Pancreas (tissue), 10 donors: ENCODE data around the gene HMG20B. TPM values are rescaled to one million over a fixed set of nuclear protein-coding genes. Genes with fewer than 3 reads are reported as not detected.

Experiments used
- ATAC-seq, 4 donors: fragments of 200-7000 bp; cut with Tn5 transposase; one replicate each; pipeline versions ENCODE4 v1.8.0 to v1.9.1; 2020; ENCODE audit warnings: mild to moderate bottlenecking in 4 of 4, moderate library complexity in 4 of 4
- DNase-seq, 6 donors: peaks; one replicate each; pipeline ENCODE4 v3.0.0-alpha.2; 2020
- FAIRE-seq: peaks from 2 replicates; lab custom pipeline; 2012; peaks lifted over from hg19 to GRCh38; lab: Jason Lieb, UNC
- H3K27ac ChIP-seq, 4 donors: fragments of 200-600 bp; sonication (generic); 1 replicate in 3 of 4; 2 replicates in 1 of 4; pipeline versions ENCODE4 v1.5.0 to v1.8.0; 2020
- H3K27me3 ChIP-seq, 4 donors: fragments of 200-600 bp; one replicate each; pipeline ENCODE4 v1.8.0; 2021
- H3K36me3 ChIP-seq, 3 donors: fragments of 200-600 bp; sonication (generic) in 1 of 3; one replicate each; pipeline versions ENCODE4 v1.5.0 to v1.8.0; 2020 to 2021
- H3K4me1 ChIP-seq, 3 donors: fragments of 200-600 bp; one replicate each; pipeline ENCODE4 v1.8.0; 2021
- H3K4me3 ChIP-seq, 4 donors: fragments of 200-600 bp; sonication (generic) in 2 of 4; one replicate each; pipeline versions ENCODE4 v1.5.0 to v1.8.0; 2020 to 2021
- H3K9me3 ChIP-seq, 4 donors: fragments of 200-600 bp; one replicate each; pipeline ENCODE4 v1.8.0; 2021
- whole genome bisulfite sequencing, 2 donors: extraction: QIAGEN DNeasy Blood & Tissue Kit; methylation state at CpG; one replicate each; pipeline ENCODE4 v1.1.7; 2013; 5-methylcytosine and 5-hydroxymethylcytosine counted together
- intact Hi-C, 3 donors: fragments of 100-400 bp; cut with DNase I; formaldehyde crosslinking; loops; one replicate each; pipeline versions ENCODE4 v1.11.1 to v1.14.2; 2022
- polyA plus RNA-seq, 2 donors: library from polyadenylated mRNA; stranded (reverse); fragments of 200-250 nt; gene quantifications; one replicate each; pipeline ENCODE4 v1.2.3, GENCODE V29; 2013
- total RNA-seq, 6 donors: library from RNA; stranded (reverse); fragmentation: NEBNext Ultra II Directional in 4 of 6; extraction: Animal tissue kit (Norgen Biotek cat#: 25700) in 4 of 6; gene quantifications; one replicate each; pipeline versions ENCODE4 v1.2.1 to v1.2.4, GENCODE V29; 2021 to 2023
- TF ChIP-seq, protein P1 (sequence below), 4 donors: fragments of 200-600 bp; sonication (generic) in 3 of 4; IDR thresholded peaks; one replicate each; pipeline versions ENCODE4 v1.5.0 to v1.8.0; 2021; ENCODE audit warnings: antibody characterized with exemption in 4 of 4
- donor health status: healthy with polysubstance abuse.
- donor health status: DM: no; HTN: no; CAD: no; lungs with moderate emphysema.
- donor health status: DM: no; HTN: no; CAD: no.
- donor health status: control.
- donor health status: control.
- donor health status: Bipolar disorder and iron deficiency.
- donor health status: DM: yes; HTN: yes; CAD: no.
- donor health status: DM: no; HTN: no; CAD: no.
- donor health status: DM: no; HTN: no; CAD: no.
- donor health status: DM: yes; HTN: yes; CAD: no.

HMG20B gene
- total and polyA plus RNA-seq, 8 donors = 26.3 to 102 (median 31.7) TPM

DNA sequence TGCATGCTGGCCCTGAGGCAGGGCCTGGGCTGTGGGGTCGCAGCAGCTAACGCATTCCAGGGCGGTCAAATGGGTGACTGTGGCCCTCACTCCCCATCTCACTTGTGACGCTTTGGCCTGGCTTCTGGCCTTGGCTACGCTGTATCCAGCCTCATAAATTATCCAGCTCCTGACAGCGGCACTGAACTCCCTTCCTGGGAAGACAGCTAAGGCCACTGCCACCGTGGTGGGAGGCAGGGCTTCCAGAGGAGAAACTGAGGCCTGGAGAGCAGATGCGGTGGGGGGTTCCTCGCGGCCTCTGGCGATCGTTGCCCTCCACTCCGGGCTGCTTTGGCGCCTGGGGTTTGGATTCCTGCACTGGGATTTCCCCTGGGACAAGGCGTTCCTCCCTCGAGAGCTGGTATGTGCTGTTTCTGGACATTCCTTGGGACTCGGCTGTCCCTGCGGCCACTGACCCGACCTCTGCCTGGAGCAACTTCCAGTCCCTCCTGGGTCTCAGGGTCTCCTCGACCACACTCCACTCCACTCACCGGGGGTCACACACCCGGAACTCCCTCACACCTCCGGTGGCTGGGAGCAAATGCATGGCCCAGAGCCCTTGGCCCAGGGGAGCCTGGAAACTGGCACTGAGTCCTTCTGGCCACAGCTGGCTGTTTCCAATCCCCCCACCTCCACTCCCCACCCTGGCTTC lies 30.5 kb downstream of the HMG20B start:
- DNase-seq (peak in 1 of 6 donors; percentile 28), FAIRE-seq (no peak)
- WGBS, 2 donors = 55 to 59% methylated on average over 23 of the region's 23 CpGs

DNA sequence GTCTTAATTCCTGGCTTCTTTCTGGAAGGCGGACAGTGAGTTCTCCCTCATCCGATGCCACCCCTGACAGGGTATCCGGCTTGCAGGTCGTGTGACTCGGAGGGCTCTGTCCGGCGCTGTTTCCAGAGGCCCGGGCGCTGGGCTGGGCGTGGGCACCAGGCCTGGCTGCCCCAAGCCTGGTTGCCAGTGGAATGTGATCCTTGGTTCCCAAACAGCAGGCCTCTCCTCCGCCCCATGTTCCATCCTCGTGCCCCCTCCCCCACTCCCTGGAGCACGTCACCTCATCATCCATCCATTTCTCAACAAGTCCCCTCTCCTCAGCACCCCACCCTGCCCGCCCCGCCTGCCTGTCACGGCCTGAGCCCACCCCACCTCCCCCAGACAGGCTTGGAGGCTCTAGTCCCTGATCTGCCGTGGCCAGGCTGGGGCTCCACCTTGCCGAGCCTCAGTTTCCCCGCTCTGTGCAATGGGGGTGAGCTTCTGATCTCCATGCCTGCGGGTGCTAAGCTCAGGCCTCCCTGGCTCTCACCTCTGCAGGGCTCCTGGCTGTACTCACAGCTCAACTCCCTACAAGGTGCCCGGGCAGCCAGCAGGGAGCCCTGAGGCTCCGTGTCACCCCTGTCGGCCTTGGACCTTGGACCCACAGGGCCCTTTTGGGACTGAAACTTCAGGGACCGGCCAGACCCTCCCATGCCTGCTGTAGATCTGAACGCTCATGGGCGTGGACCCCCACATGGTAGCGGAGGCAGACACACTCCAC lies 31.7 kb downstream of the HMG20B start:
- Histone ChIP-seq H3K27me3 (no peaks in the 10 kb centered on the region), H3K4me3 (no peak overlapping the region), H3K9me3 (no peaks in the 10 kb centered on the region), H3K27ac (no peak overlapping the region), H3K4me1 (peaks cover 0 to 12% (median 0%) of the 10 kb centered on the region in 3 donors), H3K36me3 (no peaks in the 10 kb centered on the region)
- intact Hi-C loops = no loop called here
- FAIRE-seq (no peak), ATAC-seq (no peak), DNase-seq (no peak)
- 63 to 74% methylated on average over 27 of the region's 27 CpGs for WGBS, 2 donors
- TF ChIP-seq, protein P1, sequence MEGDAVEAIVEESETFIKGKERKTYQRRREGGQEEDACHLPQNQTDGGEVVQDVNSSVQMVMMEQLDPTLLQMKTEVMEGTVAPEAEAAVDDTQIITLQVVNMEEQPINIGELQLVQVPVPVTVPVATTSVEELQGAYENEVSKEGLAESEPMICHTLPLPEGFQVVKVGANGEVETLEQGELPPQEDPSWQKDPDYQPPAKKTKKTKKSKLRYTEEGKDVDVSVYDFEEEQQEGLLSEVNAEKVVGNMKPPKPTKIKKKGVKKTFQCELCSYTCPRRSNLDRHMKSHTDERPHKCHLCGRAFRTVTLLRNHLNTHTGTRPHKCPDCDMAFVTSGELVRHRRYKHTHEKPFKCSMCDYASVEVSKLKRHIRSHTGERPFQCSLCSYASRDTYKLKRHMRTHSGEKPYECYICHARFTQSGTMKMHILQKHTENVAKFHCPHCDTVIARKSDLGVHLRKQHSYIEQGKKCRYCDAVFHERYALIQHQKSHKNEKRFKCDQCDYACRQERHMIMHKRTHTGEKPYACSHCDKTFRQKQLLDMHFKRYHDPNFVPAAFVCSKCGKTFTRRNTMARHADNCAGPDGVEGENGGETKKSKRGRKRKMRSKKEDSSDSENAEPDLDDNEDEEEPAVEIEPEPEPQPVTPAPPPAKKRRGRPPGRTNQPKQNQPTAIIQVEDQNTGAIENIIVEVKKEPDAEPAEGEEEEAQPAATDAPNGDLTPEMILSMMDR (IDR thresholded peaks at IDR 0.05) = no peak

More for the DNA sequence above, 30.5 kb downstream of the HMG20B start:
- Histone ChIP-seq H3K4me1 (peaks cover 0 to 12% (median 0%) of the 10 kb centered on the region in 3 donors), H3K27ac (no peak overlapping the region), H3K36me3 (no peaks in the 10 kb centered on the region), H3K4me3 (no peak overlapping the region), H3K9me3 (no peaks in the 10 kb centered on the region), H3K27me3 (no peaks in the 10 kb centered on the region)
- TF ChIP-seq, protein P1 (IDR thresholded peaks at IDR 0.05) = no peak
- intact Hi-C loops = no loop called here
- no peak for ATAC-seq

DNA sequence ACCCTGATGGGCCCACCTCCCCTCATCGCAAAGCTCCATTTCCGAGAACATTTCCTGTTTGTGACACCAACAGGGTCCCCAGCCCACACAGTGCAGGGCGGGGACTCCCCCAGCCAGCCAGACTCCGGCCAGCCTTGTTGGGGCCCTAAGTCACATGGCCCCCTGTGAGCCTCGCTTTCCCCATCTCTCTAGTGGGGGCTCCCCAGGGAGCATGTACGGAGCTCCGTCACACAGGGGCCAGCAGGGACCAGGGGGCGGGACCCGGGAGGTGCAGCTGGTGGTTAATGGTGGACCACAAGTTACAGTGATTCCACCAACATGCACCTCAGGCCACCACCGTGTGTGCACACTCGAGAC lies 32.2 kb downstream of the HMG20B start:
- Histone ChIP-seq H3K4me3 (no peak overlapping the region), H3K27ac (no peak overlapping the region), H3K36me3 (no peaks in the 10 kb centered on the region), H3K4me1 (peaks cover 0 to 12% (median 0%) of the 10 kb centered on the region in 3 donors), H3K27me3 (no peaks in the 10 kb centered on the region), H3K9me3 (no peaks in the 10 kb centered on the region)
- 77 to 83% methylated on average over 11 of the region's 11 CpGs for WGBS, 2 donors
- intact Hi-C loops = no loop called here
- ATAC-seq (no peak), DNase-seq (peak in 1 of 6 donors; percentile 10), FAIRE-seq (no peak)
- TF ChIP-seq, protein P1 (IDR thresholded peaks at IDR 0.05) = no peak

DNA sequence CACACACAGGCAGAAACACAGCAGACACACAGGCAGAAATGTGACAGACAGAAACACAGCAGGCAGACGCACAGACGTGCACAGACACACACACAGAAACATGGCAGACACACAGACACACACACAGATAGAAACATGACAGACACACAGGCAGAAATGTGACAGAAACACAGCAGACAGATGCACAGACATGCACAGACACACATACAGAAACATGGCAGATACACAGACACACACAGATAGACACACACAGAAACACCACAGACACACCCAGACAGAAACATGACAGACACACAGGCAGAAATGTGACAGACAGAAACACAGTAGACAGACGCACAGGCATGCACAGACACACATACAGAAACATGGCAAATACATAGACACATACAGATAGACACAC lies 32.6 kb downstream of the HMG20B start:
- no peaks in the 10 kb centered on the region for H3K36me3 ChIP-seq
- TF ChIP-seq, protein P1 (IDR thresholded peaks at IDR 0.05) = no peak
- ATAC-seq (no peak), FAIRE-seq (no peak), DNase-seq (no peak)
- H3K9me3 ChIP-seq = no peaks in the 10 kb centered on the region
- H3K4me1 ChIP-seq = peaks cover 0 to 12% (median 0%) of the 10 kb centered on the region in 3 donors
- no peaks in the 10 kb centered on the region for H3K27me3 ChIP-seq
- intact Hi-C loops = no loop called here
- 75 to 87% methylated on average over 3 of the region's 3 CpGs for WGBS, 2 donors
- H3K27ac ChIP-seq = no peak overlapping the region
- H3K4me3 ChIP-seq = no peak overlapping the region
